ENCODE measurements around the gene WNT4. TPM values are rescaled to one million over a fixed set of nuclear protein-coding genes. Genes with fewer than 3 reads are reported as not detected.

Gene WNT4
- total and polyA plus RNA-seq, 2 of the 8 experiments (the other 6 are each of a cell fraction or from before 2014, with no cell fraction given) = 1.3 to 6.6 TPM

- TF ChIP-seq ZNF274 (IDR thresholded peaks at IDR 0.05; ENCODE audit: borderline replicate concordance, extremely low read depth, low read length) = no peak
- no peak for TF ChIP-seq KDM5A (IDR thresholded peaks at IDR 0.05; ENCODE audit: low read length)
- TF ChIP-seq ATF3 (IDR thresholded peaks at IDR 0.05; ENCODE audit: insufficient read depth, low read depth, low read length) = no peak
Measured at GRCh38 chr1:22133931-22134324, 9.0 kb downstream of the WNT4 start (continued).
